Fibroblast of lung (primary cell): ENCODE measurements around the gene CSGALNACT2. TPM values are rescaled to one million over a fixed set of nuclear protein-coding genes. Genes with fewer than 3 reads are reported as not detected.

Experiments
- DNase-seq, 2 donors: peaks; one replicate each; pipeline versions ENCODE4 v3.0.0 to v3.0.0-alpha.2; 2010; ENCODE audit warnings: low read depth in 2 of 2
- H2AFZ ChIP-seq: 2 replicates; pipeline ENCODE4 v1.5.1; 2012; ENCODE audit warnings: low read length, control low read depth, inconsistent platforms
- H3K27ac ChIP-seq: 2 replicates; pipeline ENCODE4 v1.5.1; 2011; ENCODE audit warnings: low read length, control low read depth; ENCODE audit not compliant: insufficient read depth
- H3K27me3 ChIP-seq: 2 replicates; pipeline ENCODE4 v1.5.1; 2011; ENCODE audit warnings: mild to moderate bottlenecking, low read length; ENCODE audit not compliant: control insufficient read depth, insufficient read depth
- H3K36me3 ChIP-seq: 2 replicates; pipeline ENCODE4 v1.5.1; 2011; ENCODE audit warnings: low read length; ENCODE audit not compliant: control insufficient read depth, insufficient read depth
- H3K4me1 ChIP-seq: 2 replicates; pipeline ENCODE4 v1.5.1; 2011; ENCODE audit warnings: low read length; ENCODE audit not compliant: control insufficient read depth, insufficient read depth; ENCODE audit errors: extremely low read depth
- H3K4me2 ChIP-seq: 2 replicates; pipeline ENCODE4 v1.5.1; 2011; ENCODE audit warnings: low read length, control low read depth; ENCODE audit not compliant: insufficient read depth; ENCODE audit errors: extremely low read depth
- H3K4me3 ChIP-seq, 4 experiments: fragments of 200-600 bp in 1 of 4; sonication (generic) in 1 of 4; replicated peaks in 1 of 4; 2 replicates each; pipeline ENCODE4 v1.5.1; 2011 to 2016; ENCODE audit warnings: low read length in 4 of 4, low read depth in 3 of 4, mild to moderate bottlenecking in 3 of 4, control low read depth in 2 of 4, inconsistent platforms in 1 of 4, mixed read lengths in 1 of 4; ENCODE audit not compliant: insufficient read depth in 1 of 4; ENCODE audit errors: control extremely low read depth in 1 of 4
- H3K79me2 ChIP-seq: 2 replicates; pipeline ENCODE4 v1.5.1; 2012; ENCODE audit warnings: mild to moderate bottlenecking, low read length, inconsistent platforms; ENCODE audit not compliant: control insufficient read depth, insufficient read depth
- H3K9ac ChIP-seq: 2 replicates; pipeline ENCODE4 v1.5.1; 2011; ENCODE audit warnings: mild to moderate bottlenecking, low read length, control low read depth; ENCODE audit not compliant: insufficient read depth
- H3K9me3 ChIP-seq: 2 replicates; pipeline ENCODE4 v1.5.1; 2012; ENCODE audit warnings: low read depth, low read length; ENCODE audit not compliant: control insufficient read depth, insufficient read depth
- H4K20me1 ChIP-seq: 2 replicates; pipeline ENCODE4 v1.5.1; 2011; ENCODE audit warnings: low read length; ENCODE audit not compliant: control insufficient read depth, insufficient read depth; ENCODE audit errors: extremely low read depth
- EZH2 ChIP-seq: IDR thresholded peaks from 2 replicates; pipeline ENCODE4 v1.5.1; 2012; ENCODE audit warnings: low read length, control low read depth, mild to moderate bottlenecking; ENCODE audit errors: missing control alignments
- polyA plus RNA-seq, 2 donors: library from polyadenylated mRNA; depleted of rRNA in 1 of 2; stranded (reverse) in 1 of 2; unstranded in 1 of 2; fragments of >200 nt; gene quantifications; 2 replicates each; pipeline ENCODE4 v1.2.1, GENCODE V29; 2011 to 2012; ENCODE audit warnings: missing spikeins in 1 of 2
- total RNA-seq: library from RNA; depleted of rRNA; stranded (reverse); fragments of >200 nt; gene quantifications from 2 replicates; pipeline ENCODE4 v1.2.1, GENCODE V29; 2014
- TF ChIP-seq, protein P1 (sequence below), 2 donors: IDR thresholded peaks in 1 of 2; conservative IDR thresholded peaks in 1 of 2; 1 replicate in 1 of 2; 2 replicates in 1 of 2; pipeline ENCODE4 v1.5.1; 2011 to 2012; ENCODE audit warnings: low read length in 2 of 2, control low read depth in 1 of 2, inconsistent platforms in 1 of 2, low read depth in 1 of 2, mild to moderate bottlenecking in 1 of 2

Gene CSGALNACT2
- total and polyA plus RNA-seq, 2 donors (not counting 1 experiment from before 2014, with no cell fraction given) = 38.6 to 46.9 TPM

DNA sequence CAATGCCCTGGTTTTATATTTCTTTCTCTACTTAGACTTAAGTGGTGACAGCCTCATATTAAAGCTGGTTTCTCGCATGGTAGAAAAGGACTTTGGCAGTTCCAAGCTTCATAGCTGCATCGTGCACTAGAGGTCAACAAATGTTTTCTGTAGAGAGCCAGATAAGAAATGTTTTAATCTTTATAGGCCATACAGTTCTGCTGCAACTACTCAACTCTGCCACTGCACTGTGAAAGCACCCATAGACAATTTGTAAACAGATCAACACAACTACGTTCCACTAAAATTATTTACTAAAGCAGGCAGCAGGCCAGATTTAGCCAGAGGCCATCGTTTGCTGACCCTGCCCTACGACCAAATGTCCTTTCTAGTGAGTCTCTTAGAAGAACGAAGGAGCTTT, 36.7 kb downstream of the CSGALNACT2 start:
- Histone ChIP-seq H3K9me3 (no peaks in the 10 kb centered on the region), H3K79me2 (no peaks in the 10 kb centered on the region), H4K20me1 (no peaks in the 10 kb centered on the region)

DNA sequence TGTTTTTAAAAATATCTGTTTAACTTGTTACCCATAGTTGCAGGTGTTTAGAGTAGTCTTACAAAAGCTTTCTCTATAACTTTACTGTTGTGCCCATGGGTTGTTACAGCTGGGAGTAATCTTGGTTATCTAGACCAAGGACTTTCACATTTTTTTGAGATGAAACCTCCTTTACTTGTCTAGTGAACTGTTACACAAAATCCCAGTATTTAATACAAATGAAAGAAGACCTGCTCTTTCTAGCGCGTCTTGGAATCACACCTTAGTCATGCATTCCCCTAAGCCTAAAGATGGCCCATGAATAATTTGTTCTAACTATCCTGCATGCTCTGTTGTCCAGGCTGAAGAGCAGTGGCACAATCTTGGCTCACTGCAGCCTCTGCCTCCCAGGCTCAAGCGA, 38.0 kb downstream of the CSGALNACT2 start:
- H3K36me3 ChIP-seq = peaks cover 8% of the 10 kb centered on the region
- TF ChIP-seq, protein P1, sequence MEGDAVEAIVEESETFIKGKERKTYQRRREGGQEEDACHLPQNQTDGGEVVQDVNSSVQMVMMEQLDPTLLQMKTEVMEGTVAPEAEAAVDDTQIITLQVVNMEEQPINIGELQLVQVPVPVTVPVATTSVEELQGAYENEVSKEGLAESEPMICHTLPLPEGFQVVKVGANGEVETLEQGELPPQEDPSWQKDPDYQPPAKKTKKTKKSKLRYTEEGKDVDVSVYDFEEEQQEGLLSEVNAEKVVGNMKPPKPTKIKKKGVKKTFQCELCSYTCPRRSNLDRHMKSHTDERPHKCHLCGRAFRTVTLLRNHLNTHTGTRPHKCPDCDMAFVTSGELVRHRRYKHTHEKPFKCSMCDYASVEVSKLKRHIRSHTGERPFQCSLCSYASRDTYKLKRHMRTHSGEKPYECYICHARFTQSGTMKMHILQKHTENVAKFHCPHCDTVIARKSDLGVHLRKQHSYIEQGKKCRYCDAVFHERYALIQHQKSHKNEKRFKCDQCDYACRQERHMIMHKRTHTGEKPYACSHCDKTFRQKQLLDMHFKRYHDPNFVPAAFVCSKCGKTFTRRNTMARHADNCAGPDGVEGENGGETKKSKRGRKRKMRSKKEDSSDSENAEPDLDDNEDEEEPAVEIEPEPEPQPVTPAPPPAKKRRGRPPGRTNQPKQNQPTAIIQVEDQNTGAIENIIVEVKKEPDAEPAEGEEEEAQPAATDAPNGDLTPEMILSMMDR (conservative IDR thresholded peaks at IDR 0.05 in 1 of 2, IDR thresholded peaks at IDR 0.05 in 1 of 2; ENCODE audit: low read depth in 1 of 2, low read length in 2 of 2) = no peak
- TF ChIP-seq EZH2 = no peak
- no peak overlapping the region for H3K4me3 ChIP-seq
- H3K9me3 ChIP-seq = no peaks in the 10 kb centered on the region
- no peak overlapping the region for H3K4me2 ChIP-seq
- H3K27ac ChIP-seq = no peak overlapping the region
- H4K20me1 ChIP-seq = no peaks in the 10 kb centered on the region
- H3K79me2 ChIP-seq = no peaks in the 10 kb centered on the region
- peak in 1 of 2 donors; percentile 23 for DNase-seq
- H2AFZ ChIP-seq = no peak overlapping the region
- peaks cover 2% of the 10 kb centered on the region for H3K4me1 ChIP-seq
- no peak overlapping the region for H3K9ac ChIP-seq
- no peaks in the 10 kb centered on the region for H3K27me3 ChIP-seq

More for the DNA sequence above, 36.7 kb downstream of the CSGALNACT2 start:
- H3K27me3 ChIP-seq = no peaks in the 10 kb centered on the region
- H3K4me2 ChIP-seq = no peak overlapping the region
- H3K4me3 ChIP-seq = no peak overlapping the region
- H2AFZ ChIP-seq = no peak overlapping the region
- no peak overlapping the region for H3K9ac ChIP-seq
- H3K36me3 ChIP-seq = peaks cover 8% of the 10 kb centered on the region
- peaks cover 2% of the 10 kb centered on the region for H3K4me1 ChIP-seq
- H3K27ac ChIP-seq = no peak overlapping the region
- TF ChIP-seq EZH2 = no peak
- TF ChIP-seq, protein P1 (conservative IDR thresholded peaks at IDR 0.05 in 1 of 2, IDR thresholded peaks at IDR 0.05 in 1 of 2; ENCODE audit: low read depth in 1 of 2, low read length in 2 of 2) = no peak
- no peak for DNase-seq

DNA sequence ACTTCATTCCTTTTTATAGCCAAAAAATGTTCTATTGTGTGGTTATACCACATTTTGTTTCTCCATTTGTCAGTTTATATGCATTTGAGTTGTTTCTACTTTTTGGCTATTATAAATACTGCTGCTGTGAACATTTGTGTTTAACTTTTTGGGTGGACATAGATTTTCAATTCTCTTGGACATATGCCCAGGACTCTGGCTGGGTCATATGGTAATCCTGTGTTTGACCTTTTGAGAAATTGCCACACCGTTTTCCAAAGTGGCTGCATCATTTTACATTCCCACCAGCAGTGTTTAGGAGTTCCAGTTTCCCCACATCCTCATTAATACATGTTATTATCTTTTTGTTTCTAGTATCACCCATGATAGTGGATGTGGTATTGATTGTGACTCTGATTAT, 39.4 kb downstream of the CSGALNACT2 start:
- no peak overlapping the region for H3K4me2 ChIP-seq
- DNase-seq = peak in 1 of 2 donors; percentile 72
- no peak overlapping the region for H3K27ac ChIP-seq
- no peaks in the 10 kb centered on the region for H3K27me3 ChIP-seq
- H3K9me3 ChIP-seq = no peaks in the 10 kb centered on the region
- H4K20me1 ChIP-seq = no peaks in the 10 kb centered on the region
- H3K79me2 ChIP-seq = no peaks in the 10 kb centered on the region
- H3K36me3 ChIP-seq = peaks cover 5% of the 10 kb centered on the region
- no peak for TF ChIP-seq EZH2
- TF ChIP-seq, protein P1 (conservative IDR thresholded peaks at IDR 0.05 in 1 of 2, IDR thresholded peaks at IDR 0.05 in 1 of 2; ENCODE audit: low read depth in 1 of 2, low read length in 2 of 2) = no peak
- peaks cover 2% of the 10 kb centered on the region for H3K4me1 ChIP-seq
- H3K9ac ChIP-seq = no peak overlapping the region
- H2AFZ ChIP-seq = no peak overlapping the region
- no peak overlapping the region for H3K4me3 ChIP-seq
